Testis (tissue), 3 donors: ENCODE measurements around the gene WDR86. TPM values are rescaled to one million over a fixed set of nuclear protein-coding genes. Genes with fewer than 3 reads are reported as not detected.

Source experiments
- DNase-seq: peaks from one replicate; pipeline ENCODE4 v3.0.0-alpha.2; 2019
- H3K27ac ChIP-seq, 2 donors: fragments of 200-600 bp; sonication (generic); one replicate each; pipeline ENCODE4 v1.5.1; 2019
- H3K27me3 ChIP-seq: fragments of 200-600 bp; sonication (generic); one replicate; pipeline ENCODE4 v1.5.1; 2019
- H3K36me3 ChIP-seq: fragments of 200-600 bp; sonication (generic); one replicate; pipeline ENCODE4 v1.5.1; 2017; ENCODE audit warnings: low read depth; ENCODE audit errors: missing control alignments
- H3K4me1 ChIP-seq: fragments of 200-600 bp; sonication (generic); one replicate; pipeline ENCODE4 v1.5.1; 2019
- H3K4me3 ChIP-seq, 2 donors: fragments of 200-600 bp; sonication (generic); one replicate each; pipeline ENCODE4 v1.5.1; 2017 to 2019
- H3K9me3 ChIP-seq: fragments of 200-600 bp; sonication (generic); one replicate; pipeline ENCODE4 v1.5.1; 2017
- POLR2A ChIP-seq: fragments of 450-650 bp; IDR thresholded peaks from one replicate; pipeline ENCODE4 v1.6.1; 2017; ENCODE audit warnings: antibody characterized with exemption, mild to moderate bottlenecking, moderate library complexity
- WGBS, 2 donors: methylation state at CpG; one replicate each; pipeline ENCODE4 v1.1.5; 2018; 5-methylcytosine and 5-hydroxymethylcytosine counted together
- intact Hi-C: fragments of 100-400 bp; cut with DNase I; formaldehyde crosslinking; loops from one replicate; pipeline ENCODE4 v1.15.1; 2023; ENCODE audit warnings: low total_unique reads
- polyA plus RNA-seq: library from polyadenylated mRNA; stranded (reverse); fragments of 350-450 nt; fragmentation: Illumina TruSeq; extraction: RNeasy Lipid Tissue Mini Kit (QIAGEN cat#74804); gene quantifications from one replicate; pipeline ENCODE4 v1.2.3, GENCODE V29; 2014; ENCODE audit warnings: low read depth, low replicate concordance; ENCODE audit not compliant: insufficient read depth
- total RNA-seq, 2 donors: library from RNA; depleted of rRNA; stranded (reverse); fragments of >200 nt; gene quantifications; one replicate each; pipeline ENCODE4 v1.2.3, GENCODE V29; 2016
- TF ChIP-seq, protein P1 (sequence below), 3 experiments: fragments of 450-650 bp in 2 of 3; fragments of 200-600 bp in 1 of 3; sonication (generic) in 1 of 3; IDR thresholded peaks; one replicate each; pipeline ENCODE4 v1.5.1; 2016 to 2019; ENCODE audit warnings: antibody characterized with exemption in 3 of 3, mild to moderate bottlenecking in 2 of 3, moderate library complexity in 1 of 3

The WDR86 gene
- total and polyA plus RNA-seq, 3 donors from 2014 or later: 2.8 to 20.3 (median 9.6) TPM

DNA sequence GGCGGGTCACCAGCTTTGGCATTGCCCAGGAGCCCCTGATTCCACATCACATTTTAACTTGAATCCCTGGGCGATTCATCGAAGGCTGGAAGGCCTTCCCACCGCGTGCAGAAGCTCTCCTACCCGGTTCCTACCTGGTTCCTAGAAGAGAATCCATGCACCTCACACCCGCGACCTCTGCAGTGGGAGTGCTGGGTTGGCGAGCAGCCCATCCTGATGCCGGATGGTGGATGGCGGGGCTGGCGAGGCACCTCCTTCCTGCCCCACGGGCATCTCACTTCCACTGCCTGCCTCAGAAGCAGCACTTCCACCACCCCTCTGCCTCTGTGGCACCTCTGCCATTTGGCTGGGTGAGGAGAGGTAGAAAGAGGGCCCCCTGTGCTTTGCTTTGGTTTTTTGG, 36.2 kb downstream of the WDR86 start:
- DNase-seq: no peak
- H3K36me3 ChIP-seq: no peaks in the 10 kb centered on the region
- H3K4me3 ChIP-seq: no peak overlapping the region
- TF ChIP-seq, protein P1, sequence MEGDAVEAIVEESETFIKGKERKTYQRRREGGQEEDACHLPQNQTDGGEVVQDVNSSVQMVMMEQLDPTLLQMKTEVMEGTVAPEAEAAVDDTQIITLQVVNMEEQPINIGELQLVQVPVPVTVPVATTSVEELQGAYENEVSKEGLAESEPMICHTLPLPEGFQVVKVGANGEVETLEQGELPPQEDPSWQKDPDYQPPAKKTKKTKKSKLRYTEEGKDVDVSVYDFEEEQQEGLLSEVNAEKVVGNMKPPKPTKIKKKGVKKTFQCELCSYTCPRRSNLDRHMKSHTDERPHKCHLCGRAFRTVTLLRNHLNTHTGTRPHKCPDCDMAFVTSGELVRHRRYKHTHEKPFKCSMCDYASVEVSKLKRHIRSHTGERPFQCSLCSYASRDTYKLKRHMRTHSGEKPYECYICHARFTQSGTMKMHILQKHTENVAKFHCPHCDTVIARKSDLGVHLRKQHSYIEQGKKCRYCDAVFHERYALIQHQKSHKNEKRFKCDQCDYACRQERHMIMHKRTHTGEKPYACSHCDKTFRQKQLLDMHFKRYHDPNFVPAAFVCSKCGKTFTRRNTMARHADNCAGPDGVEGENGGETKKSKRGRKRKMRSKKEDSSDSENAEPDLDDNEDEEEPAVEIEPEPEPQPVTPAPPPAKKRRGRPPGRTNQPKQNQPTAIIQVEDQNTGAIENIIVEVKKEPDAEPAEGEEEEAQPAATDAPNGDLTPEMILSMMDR (IDR thresholded peaks at IDR 0.05): no peak
- no peak for TF ChIP-seq POLR2A
- no peaks in the 10 kb centered on the region for H3K4me1 ChIP-seq
- H3K27ac ChIP-seq: no peak overlapping the region
- no peaks in the 10 kb centered on the region for H3K27me3 ChIP-seq
- no peaks in the 10 kb centered on the region for H3K9me3 ChIP-seq
- intact Hi-C loops: no loop called here
- WGBS, 2 donors: 77 to 78% methylated on average over 7 to 13 of the region's 13 CpGs

DNA sequence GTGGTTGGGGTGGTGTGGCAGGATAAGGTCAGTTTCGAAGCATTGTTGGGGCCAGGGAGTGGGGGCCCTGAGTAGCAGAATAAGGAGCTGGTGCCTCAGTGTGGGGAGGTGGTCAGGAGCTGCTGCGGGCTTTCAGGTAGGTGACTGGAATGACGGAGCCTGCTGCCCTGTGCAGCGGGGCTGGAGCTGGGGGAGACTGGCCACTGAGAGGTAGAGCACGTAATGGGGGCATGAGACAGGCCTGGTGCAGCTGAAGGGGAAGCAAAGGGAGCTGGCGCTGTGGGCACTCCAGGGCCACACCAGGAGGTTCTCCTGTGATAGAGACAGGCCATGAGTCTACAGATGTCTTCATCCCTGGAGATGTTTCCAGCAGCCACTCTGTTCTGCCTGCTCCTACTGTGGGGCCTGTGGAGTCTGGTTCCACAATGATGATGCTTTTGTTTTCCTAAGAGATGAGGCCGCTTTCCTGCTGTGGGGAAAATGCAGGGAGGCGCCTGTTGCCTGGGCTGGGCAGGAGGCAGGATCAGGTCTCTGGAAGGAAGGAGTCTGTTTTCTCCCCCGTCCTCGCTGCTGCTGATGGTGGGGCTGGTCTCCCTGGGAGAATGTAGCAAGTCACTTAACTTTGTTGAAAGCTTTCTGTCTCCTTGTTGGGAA, 37.1 kb downstream of the WDR86 start:
- intact Hi-C loops: no loop called here
- H3K27me3 ChIP-seq: no peaks in the 10 kb centered on the region
- H3K36me3 ChIP-seq: no peaks in the 10 kb centered on the region
- TF ChIP-seq, protein P1 (IDR thresholded peaks at IDR 0.05): no peak
- no peak for TF ChIP-seq POLR2A
- DNase-seq: no peak
- H3K27ac ChIP-seq: no peak overlapping the region
- H3K4me3 ChIP-seq: no peak overlapping the region
- H3K9me3 ChIP-seq: no peaks in the 10 kb centered on the region
- no peaks in the 10 kb centered on the region for H3K4me1 ChIP-seq
- 93% methylated on average over 10 of the region's 10 CpGs for WGBS, 2 donors

DNA sequence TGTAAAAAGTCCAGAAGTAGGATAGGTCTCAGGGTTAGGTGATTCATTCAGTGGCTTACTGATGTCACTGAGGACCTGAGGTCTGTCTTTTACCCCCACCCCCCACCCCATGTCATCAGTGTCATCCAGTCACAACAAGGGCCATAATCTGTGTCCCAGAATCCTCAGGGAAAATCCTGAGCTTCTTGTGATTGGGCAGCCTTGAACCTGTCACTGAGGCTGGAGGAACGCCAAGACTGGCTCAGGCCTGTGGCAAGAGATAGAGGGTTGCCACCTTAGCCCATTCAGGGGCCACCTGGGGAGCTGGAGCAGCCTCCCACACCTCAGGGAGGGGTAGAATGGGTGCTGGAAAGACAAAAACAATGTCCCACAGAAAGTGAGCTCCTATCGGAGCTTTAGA, 38.6 kb downstream of the WDR86 start:
- intact Hi-C loops: no loop called here
- Histone ChIP-seq H3K4me3 (no peak overlapping the region), H3K4me1 (peaks cover 4% of the 10 kb centered on the region), H3K27ac (no peak overlapping the region), H3K27me3 (no peaks in the 10 kb centered on the region), H3K36me3 (no peaks in the 10 kb centered on the region), H3K9me3 (no peaks in the 10 kb centered on the region)
- 81 to 93% methylated on average over 2 of the region's 2 CpGs for WGBS, 2 donors
- TF ChIP-seq, protein P1 (IDR thresholded peaks at IDR 0.05): no peak
- no peak for TF ChIP-seq POLR2A
- no peak for DNase-seq

DNA sequence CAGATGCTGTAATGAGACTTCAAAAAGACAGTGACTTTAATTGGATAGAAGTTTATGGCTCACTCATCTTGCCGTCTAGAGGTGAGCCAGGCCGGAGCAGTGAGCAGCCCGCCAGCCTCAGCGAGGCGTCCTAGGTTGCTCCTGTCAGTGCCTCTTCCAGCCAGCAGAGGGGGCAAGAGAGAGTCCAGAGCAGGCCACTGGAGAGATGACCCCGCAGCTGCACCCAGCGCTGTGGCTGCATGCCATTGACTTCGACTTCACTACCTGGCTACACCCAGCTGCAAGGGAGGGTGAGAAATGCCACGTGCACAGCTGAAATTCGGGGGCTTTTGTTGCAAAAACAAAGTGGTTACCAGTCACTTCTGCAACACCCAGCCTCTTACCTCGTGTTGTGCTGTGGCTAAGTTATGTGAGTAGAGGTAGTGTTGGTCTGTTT, 41.7 kb downstream of the WDR86 start:
- Histone ChIP-seq H3K4me3 (no peak overlapping the region), H3K9me3 (no peaks in the 10 kb centered on the region), H3K27ac (no peak overlapping the region), H3K27me3 (no peaks in the 10 kb centered on the region), H3K4me1 (peaks cover 4% of the 10 kb centered on the region), H3K36me3 (no peaks in the 10 kb centered on the region)
- 12 to 22% methylated on average over 10 to 11 of the region's 11 CpGs for WGBS, 2 donors
- intact Hi-C loops: no loop called here
- no peak for TF ChIP-seq POLR2A
- TF ChIP-seq, protein P1 (IDR thresholded peaks at IDR 0.05): peak; percentile 85 to 91 (median 89)
- DNase-seq: peak; percentile 91

DNA sequence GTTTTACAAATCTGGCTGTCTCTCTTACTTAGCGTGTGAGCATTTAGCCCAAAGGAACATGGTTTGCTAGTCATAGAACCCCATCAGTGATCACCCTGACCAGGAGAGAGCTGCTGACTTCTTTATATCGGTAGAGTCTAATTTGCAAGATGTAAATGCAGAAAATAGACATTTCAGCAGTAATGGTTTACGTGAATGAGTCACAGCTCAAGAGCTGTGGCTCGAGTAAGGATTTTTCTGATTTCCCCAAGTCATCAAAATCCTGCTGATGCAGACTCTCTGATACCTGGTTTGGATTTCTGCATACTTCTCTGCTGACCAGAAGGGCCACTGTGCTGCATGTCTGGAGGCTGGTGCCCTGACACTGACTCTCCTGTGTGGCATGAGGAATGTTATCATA, 42.6 kb downstream of the WDR86 start:
- no peak overlapping the region for H3K4me3 ChIP-seq
- no peak overlapping the region for H3K27ac ChIP-seq
- WGBS, 2 donors: 87 to 94% methylated on average over 4 of the region's 4 CpGs
- no peaks in the 10 kb centered on the region for H3K36me3 ChIP-seq
- DNase-seq: no peak
- no peaks in the 10 kb centered on the region for H3K27me3 ChIP-seq
- intact Hi-C loops: no loop called here
- peaks cover 4% of the 10 kb centered on the region for H3K4me1 ChIP-seq
- no peaks in the 10 kb centered on the region for H3K9me3 ChIP-seq
- no peak for TF ChIP-seq POLR2A
- TF ChIP-seq, protein P1 (IDR thresholded peaks at IDR 0.05): no peak
